Left renal cortex interstitium (tissue), 4 donors: ENCODE data around the gene SBF2. TPM values are rescaled to one million over a fixed set of nuclear protein-coding genes. Genes with fewer than 3 reads are reported as not detected.
"Not testable (repeated sequence)": the region's sequence is repeated elsewhere in the genome, so short reads cannot be mapped to it uniquely, and the experiment has no call there.

Experiments used
- DNase-seq, 4 donors: peaks; one replicate each; pipeline ENCODE4 v3.0.0-alpha.2; 2013; ENCODE audit warnings: low read depth in 4 of 4, low spot score in 2 of 4, missing footprints in 1 of 4
- polyA plus RNA-seq, 4 donors: library from polyadenylated mRNA; unstranded; fragments of 120-200 nt; gene quantifications; one replicate each; pipeline ENCODE4 v1.2.1, GENCODE V29; 2013; ENCODE audit not compliant: insufficient read length in 4 of 4

The SBF2 gene
- polyA plus RNA-seq, 4 donors, result 41.7 to 58.7 (median 52.8) TPM

GRCh38 chr11:9930562-9931331 is 363.3 kb downstream of the SBF2 start:
- DNase-seq, result not testable (repeated sequence)

DNA sequence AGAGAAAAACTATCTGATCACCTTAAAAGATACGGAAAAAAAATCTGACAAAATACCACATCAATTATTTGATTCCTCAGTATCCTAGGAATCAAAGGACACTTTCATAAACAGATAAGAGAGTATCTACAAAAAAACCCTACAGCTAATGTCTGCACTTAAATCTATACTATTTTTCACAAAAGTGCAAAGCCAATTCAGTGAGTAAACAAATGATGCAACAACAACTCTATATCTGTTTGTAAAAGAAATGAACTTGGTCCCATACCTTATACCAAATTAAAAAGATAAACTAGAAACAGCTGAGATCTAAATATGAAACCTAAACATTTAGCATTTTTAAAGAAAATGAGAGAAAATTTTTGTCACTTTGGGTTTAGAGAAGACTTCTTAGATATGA is 366.3 kb downstream of the SBF2 start:
- DNase-seq, result no peak

GRCh38 chr11:9923280-9923679 is 370.7 kb downstream of the SBF2 start:
- DNase-seq, result no peak

- DNase-seq, result peak in 1 of 4 donors; percentile 13
These were observed 371.2 kb downstream of the SBF2 start for GRCh38 chr11:9922806-9923205.

DNA sequence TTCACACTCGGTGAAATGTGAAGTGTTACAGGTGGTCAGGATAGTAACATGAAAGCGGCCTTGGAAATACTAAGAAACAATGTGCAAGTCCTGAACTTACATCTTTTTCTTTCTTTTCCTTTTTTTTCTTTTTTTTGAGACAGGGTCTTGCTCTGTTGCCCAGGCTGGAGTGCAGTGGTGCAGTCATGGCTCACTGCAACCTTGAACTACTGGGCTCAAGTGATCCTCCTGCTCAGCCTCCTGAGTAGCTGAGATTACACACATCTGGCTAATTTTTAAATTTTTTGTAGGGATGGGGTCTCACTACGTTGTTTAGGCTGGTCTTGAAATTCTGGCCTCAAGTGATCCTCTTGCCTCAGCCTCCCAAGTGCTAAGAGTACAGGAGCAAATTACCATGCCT is 377.5 kb downstream of the SBF2 start:
- no peak for DNase-seq

DNA sequence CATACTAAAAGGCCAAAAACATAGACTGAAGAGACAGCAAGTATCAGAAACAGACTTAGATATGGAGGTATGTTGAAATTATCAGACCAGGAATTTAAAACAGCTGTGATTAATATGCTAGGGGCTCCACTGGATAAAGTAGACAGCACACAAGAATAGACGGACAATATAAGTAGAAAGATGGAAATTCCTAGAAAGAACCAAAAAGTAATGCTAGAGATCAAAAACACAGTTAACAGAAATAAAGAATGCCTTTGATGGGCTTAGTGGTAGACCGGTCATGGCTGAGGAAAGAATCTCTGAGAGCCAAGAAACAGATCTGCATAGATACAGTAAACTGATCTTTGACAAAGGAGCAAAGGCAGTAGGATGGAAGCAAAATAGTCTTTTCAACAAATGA is 380.0 kb downstream of the SBF2 start:
- DNase-seq, result no peak

GRCh38 chr11:9905960-9906791 is 387.8 kb downstream of the SBF2 start:
- DNase-seq, result no peak

- no peak for DNase-seq
These were observed 388.5 kb downstream of the SBF2 start for GRCh38 chr11:9905501-9905951.

DNA sequence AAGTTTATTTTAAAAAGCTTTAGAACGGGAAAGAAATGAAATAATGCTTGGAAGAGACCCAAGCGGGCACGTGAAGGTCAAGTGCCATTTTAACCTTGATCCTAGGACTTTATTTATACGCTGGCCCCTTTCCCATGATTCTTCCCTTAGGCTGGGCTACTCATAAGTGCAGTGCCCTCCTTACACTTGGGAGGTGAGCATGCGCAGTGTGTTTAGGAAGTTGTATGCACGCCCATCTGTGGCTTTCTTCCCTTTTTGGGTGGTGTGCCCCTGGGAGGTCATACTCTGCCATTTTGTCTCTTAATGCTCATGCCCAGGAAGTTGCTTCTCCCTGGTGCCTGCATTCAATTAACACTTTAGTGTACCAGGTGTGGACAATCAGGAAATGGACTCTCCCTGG is 390.4 kb downstream of the SBF2 start:
- no peak for DNase-seq

DNA sequence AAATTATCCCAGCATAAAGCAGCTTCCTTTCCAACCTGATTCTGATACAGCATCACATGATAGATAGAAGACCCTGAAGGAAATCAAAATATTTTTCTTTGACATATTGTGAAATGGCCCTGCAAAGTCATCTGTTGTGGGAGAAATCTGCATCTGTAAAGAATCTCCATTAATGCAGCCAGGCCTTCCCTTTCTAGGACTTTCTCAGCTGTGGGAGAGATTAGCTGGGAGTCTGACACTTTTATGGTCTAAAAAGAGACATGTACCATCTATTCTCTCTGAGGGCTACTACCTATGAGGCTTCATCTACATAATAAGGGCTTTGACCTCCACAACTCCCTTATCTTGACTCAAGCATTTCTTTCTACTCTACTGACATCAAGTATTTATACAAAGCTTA is 392.1 kb downstream of the SBF2 start:
- no peak for DNase-seq

DNA sequence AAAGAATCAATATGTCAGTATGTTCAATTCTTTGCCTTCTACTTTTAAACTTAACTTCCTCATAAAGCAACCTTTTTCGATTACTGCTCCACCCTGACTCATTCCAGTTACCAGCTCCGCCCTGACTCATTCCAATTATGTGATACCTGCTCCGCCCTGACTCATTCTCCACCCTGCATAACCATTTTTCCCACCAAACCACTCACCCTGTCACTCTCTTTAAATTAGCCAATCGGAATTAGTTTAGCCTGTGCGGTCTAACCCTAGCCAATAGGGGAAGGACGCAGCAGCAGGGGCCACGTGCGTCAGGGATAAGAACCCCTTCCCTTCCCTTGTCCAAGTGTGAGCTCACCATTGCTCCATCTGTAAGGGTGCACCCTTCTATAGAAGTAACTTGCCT is 393.8 kb downstream of the SBF2 start:
- not testable (repeated sequence) for DNase-seq

GRCh38 chr11:9899676-9900075 is 394.3 kb downstream of the SBF2 start:
- DNase-seq, result no peak

DNA sequence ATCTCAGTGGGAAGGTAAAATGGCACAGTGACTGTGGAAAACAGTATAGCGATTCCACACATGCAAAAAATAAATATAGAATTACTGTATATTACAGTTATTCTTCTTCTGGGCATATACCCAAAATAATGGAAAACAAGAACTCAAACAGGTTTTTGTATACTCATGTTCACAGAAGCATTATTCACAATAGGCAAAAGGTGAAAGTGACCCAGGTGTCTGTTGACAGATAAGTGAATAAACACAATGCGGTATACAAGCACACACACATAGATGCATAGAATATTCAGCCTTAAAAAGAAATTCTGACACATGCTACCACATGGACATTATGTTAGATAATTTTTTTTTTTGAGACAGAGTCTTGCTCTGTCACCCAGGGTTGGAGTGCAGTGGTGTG is 397.1 kb downstream of the SBF2 start:
- no peak for DNase-seq

DNA sequence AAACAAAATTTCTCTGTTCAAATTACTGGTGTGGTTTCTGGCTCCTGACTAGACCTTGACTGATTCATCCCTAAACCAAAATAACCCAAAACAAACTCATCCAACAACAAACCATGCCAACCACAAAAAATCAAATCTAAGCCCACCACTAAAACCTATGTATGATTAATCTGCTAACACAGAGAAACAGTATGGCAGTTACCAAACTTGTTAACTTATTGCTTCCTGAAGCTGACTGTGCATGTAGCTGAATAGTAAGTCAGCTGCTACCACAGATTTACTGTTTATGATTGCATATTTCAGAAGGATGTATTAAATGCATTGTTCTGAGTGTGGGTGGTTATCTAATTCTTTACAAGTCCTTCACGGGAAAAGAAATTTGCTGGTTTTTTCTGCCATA is 399.0 kb downstream of the SBF2 start:
- no peak for DNase-seq

DNA sequence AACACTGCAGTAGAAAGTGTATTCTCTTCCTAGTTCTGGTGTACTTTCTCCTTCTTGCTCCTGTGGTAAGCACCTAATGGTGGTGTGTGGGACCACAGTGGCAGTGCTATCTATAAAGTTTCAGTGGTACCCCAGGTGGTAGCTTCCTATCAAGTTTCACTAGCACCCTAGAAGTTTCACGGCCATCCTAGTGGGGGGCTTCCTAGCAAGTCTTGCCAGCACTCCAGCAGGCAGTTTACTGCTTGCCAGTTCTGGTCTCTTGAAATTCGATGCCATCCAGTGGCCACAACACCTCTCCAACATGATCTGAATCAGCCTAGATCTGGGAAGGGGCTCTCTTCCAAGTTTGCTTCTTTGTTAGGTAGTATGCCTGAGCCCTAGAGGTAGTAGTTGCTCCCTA is 400.5 kb downstream of the SBF2 start:
- no peak for DNase-seq

DNA sequence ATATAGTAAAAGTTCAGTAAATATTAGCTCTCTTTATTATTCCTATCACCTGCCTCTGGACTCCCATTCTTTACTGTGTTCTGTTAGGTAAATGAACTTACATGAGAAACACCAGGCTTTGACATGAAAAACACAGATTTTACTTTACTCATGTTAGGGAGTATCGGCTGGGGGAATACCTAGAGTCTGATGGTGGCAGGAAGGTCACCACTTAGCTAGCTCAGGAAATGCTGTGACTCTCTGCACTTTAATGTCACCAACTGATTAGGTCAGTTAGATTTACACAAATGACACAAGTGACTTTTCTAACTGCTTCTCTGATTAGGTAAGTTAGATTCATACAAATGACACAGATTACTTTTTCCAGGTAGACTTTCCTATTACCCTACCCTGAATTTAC is 405.1 kb downstream of the SBF2 start:
- no peak for DNase-seq

DNA sequence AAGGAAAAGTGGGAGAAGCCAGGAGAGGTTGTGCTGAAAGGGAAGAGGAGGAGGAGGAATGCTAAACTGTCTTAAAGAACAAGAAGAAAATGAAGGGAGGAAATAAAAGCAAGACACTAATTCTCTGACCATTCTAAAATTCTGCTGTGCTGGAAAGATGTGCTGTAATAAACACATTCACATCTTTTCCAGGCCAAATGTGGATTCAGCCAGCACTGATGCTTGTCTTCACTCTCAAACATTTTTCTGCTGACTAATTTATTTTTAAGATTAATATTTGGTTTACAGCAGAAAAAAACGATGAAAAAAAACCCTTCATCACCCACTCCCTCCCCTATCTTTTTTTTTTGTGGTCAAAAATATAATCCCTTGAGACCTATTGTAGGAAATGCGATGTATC is 406.5 kb downstream of the SBF2 start:
- DNase-seq, result no peak

DNA sequence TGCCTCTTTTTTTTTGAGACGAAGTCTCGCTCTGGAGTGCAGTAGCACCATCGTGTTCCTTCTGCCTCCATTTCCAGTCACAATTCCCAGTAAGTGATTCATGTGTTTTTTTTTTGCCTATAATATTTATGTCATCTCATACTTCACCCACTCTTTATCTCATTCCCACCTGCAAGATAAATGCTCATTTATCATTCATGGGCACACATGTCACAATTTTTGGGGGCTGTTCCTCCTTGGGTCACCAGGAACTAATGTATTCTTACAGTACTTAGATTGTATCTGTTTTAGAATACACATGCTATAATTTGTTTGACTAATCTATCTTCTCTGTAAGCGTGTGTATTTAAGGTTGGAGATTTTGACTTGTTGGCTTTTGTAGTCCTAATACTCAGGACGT is 407.4 kb downstream of the SBF2 start:
- DNase-seq, result no peak

GRCh38 chr11:9884601-9885000 is 409.4 kb downstream of the SBF2 start:
- DNase-seq, result no peak

- DNase-seq, result no peak
These were observed 413.4 kb downstream of the SBF2 start for GRCh38 chr11:9880657-9881056.

- DNase-seq, result no peak
These were observed 415.1 kb downstream of the SBF2 start for GRCh38 chr11:9878936-9879335.

GRCh38 chr11:9876331-9876730 is 417.7 kb downstream of the SBF2 start:
- DNase-seq, result no peak
